ENCODE results near the gene ESPN.

The ESPN gene

DNA sequence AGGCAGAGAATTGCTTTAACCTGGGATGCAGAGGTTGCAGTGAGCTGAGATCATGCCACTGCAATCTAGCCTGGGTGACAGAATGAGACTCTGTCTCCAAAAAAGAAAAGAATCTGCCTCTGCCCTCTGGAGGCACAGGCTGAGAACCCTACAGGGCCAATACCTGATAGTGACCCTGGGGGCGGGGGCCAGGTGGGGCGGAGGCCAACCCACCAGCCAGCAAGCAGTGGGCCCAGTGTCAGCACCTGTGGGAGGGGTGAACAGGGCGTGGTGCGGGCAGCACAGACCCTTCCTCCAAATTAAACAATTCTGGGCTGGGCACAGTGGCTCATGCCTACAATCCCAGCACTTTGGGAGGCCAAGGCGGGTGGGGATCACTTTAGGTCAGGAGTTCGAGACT lies 85.9 kb downstream of the ESPN start:
- intact Hi-C loops (cut with DNase I; ENCODE audit: low total_unique reads) = no loop called here
- TF ChIP-seq, protein P1, sequence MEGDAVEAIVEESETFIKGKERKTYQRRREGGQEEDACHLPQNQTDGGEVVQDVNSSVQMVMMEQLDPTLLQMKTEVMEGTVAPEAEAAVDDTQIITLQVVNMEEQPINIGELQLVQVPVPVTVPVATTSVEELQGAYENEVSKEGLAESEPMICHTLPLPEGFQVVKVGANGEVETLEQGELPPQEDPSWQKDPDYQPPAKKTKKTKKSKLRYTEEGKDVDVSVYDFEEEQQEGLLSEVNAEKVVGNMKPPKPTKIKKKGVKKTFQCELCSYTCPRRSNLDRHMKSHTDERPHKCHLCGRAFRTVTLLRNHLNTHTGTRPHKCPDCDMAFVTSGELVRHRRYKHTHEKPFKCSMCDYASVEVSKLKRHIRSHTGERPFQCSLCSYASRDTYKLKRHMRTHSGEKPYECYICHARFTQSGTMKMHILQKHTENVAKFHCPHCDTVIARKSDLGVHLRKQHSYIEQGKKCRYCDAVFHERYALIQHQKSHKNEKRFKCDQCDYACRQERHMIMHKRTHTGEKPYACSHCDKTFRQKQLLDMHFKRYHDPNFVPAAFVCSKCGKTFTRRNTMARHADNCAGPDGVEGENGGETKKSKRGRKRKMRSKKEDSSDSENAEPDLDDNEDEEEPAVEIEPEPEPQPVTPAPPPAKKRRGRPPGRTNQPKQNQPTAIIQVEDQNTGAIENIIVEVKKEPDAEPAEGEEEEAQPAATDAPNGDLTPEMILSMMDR (IDR thresholded peaks at IDR 0.05) = no peak
- peaks cover 0 to 28% (median 4%) of the 10 kb centered on the region in 4 donors for H3K4me1 ChIP-seq
- DNase-seq = no peak
- H3K36me3 ChIP-seq = no peaks in the 10 kb centered on the region
- H3K9me3 ChIP-seq = no peaks in the 10 kb centered on the region
- no peak overlapping the region for H3K4me3 ChIP-seq
- peaks cover 0 to 17% of the 10 kb centered on the region in 2 donors for H3K27me3 ChIP-seq
- H3K27ac ChIP-seq = no peak overlapping the region
